Measurements from ENCODE around the gene POU3F1. TPM values are rescaled to one million over a fixed set of nuclear protein-coding genes. Genes with fewer than 3 reads are reported as not detected.

The POU3F1 gene
- total RNA-seq, 4 donors from 2014 or later, result not detected

DNA sequence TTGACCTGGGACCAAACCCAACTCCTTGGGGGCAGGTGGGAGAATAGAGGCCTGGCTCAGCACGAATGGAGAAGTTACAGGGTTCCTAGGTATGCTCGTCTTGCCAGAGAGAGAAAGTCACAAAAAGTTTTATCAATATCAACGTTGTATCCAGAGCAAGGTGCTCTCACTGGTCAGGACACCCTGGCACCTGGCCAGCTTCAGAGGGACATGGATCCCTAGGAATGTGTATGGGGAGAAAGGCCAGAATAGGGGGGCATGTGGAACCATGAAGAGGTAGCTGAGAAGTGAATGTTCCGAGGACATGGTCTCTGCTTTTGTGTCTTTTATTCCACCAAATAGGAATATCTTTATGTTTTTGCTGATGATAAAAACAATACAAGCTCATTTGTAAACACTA is 9.4 kb upstream of the POU3F1 start:
- Histone ChIP-seq H3K27me3 (no peaks in the 10 kb centered on the region), H3K4me1 (no peaks in the 10 kb centered on the region), H3K9me3 (no peaks in the 10 kb centered on the region), H3K36me3 (no peaks in the 10 kb centered on the region), H3K27ac (no peak overlapping the region), H3K4me3 (replicated peaks in 1 of 3) (no peak overlapping the region)
- intact Hi-C loops (cut with DNase I), result no loop called here
- TF ChIP-seq, protein P1, sequence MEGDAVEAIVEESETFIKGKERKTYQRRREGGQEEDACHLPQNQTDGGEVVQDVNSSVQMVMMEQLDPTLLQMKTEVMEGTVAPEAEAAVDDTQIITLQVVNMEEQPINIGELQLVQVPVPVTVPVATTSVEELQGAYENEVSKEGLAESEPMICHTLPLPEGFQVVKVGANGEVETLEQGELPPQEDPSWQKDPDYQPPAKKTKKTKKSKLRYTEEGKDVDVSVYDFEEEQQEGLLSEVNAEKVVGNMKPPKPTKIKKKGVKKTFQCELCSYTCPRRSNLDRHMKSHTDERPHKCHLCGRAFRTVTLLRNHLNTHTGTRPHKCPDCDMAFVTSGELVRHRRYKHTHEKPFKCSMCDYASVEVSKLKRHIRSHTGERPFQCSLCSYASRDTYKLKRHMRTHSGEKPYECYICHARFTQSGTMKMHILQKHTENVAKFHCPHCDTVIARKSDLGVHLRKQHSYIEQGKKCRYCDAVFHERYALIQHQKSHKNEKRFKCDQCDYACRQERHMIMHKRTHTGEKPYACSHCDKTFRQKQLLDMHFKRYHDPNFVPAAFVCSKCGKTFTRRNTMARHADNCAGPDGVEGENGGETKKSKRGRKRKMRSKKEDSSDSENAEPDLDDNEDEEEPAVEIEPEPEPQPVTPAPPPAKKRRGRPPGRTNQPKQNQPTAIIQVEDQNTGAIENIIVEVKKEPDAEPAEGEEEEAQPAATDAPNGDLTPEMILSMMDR (IDR thresholded peaks at IDR 0.05), result no peak
- TF ChIP-seq POLR2A (IDR thresholded peaks at IDR 0.05), result no peak
- WGBS, 2 donors, result 67 to 69% methylated on average over 4 of the region's 4 CpGs
- DNase-seq, result no peak

DNA sequence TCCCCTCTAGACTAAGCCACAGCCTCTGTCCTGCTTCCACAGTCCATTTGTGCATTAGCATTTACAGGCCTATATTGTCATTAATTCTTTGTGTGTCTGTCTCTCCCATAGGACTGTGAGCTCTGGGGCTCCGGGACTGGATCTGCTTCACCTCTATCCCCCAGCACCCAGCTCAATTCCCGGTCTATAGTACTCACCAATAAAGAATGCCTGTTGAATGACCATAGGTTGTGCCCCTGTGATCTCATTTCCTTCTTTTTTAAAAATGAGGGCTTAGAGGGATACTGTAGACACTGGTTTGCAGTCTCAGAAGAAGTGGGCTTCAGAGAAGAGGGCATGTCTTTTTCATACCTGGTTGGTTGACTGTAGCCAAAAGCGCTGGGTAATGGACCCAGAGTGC is 8.8 kb upstream of the POU3F1 start:
- H3K27ac ChIP-seq, result no peak overlapping the region
- no peaks in the 10 kb centered on the region for H3K36me3 ChIP-seq
- peaks cover 0 to 5% of the 10 kb centered on the region in 2 donors for H3K4me1 ChIP-seq
- no peak for TF ChIP-seq POLR2A (IDR thresholded peaks at IDR 0.05)
- TF ChIP-seq, protein P1 (IDR thresholded peaks at IDR 0.05), result no peak
- WGBS, 2 donors, result 80 to 96% methylated on average over 3 of the region's 3 CpGs
- H3K27me3 ChIP-seq, result no peaks in the 10 kb centered on the region
- DNase-seq, result no peak
- intact Hi-C loops (cut with DNase I), result no loop called here
- H3K9me3 ChIP-seq, result no peaks in the 10 kb centered on the region
- H3K4me3 ChIP-seq (replicated peaks in 1 of 3), result no peak overlapping the region

DNA sequence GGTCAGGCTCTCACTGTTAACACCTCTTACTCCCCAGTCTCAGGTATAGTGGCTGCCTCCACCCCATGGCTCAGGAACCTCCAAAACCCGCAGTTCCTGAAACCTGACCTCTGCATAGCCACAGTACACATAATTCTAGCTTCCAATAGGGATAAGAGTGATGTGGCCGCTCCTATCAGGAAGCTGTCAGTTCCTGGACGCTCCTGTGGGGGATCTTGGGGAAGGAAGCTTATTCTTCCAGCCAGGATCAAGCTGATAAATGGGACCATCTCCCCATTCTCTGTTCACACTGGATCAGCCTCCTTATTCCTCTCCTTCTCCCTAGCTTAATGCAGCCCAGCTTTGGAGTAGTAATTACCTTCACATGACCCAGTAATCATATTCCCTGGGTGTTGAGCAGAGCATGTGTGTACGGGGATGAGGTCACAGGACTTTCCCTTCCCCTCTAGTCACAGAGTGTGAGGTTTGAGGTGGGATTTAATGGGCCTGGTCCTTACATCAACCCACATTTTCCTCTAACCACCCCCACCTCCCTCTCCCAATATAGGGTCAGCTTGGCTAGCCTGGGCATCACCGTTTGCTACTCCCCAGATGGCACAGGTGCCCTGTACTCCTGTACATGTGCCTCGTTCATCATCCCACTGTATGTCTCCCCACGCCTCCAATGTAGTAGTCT is 7.0 kb upstream of the POU3F1 start:
- Histone ChIP-seq H3K27me3 (no peaks in the 10 kb centered on the region), H3K9me3 (no peaks in the 10 kb centered on the region), H3K4me1 (peaks cover 0 to 7% of the 10 kb centered on the region in 2 donors), H3K27ac (no peak overlapping the region), H3K36me3 (no peaks in the 10 kb centered on the region), H3K4me3 (replicated peaks in 1 of 3) (no peak overlapping the region)
- intact Hi-C loops (cut with DNase I), result no loop called here
- 81 to 86% methylated on average over 7 of the region's 7 CpGs for WGBS, 2 donors
- TF ChIP-seq POLR2A (IDR thresholded peaks at IDR 0.05), result no peak
- TF ChIP-seq, protein P1 (IDR thresholded peaks at IDR 0.05), result no peak
- DNase-seq, result no peak

DNA sequence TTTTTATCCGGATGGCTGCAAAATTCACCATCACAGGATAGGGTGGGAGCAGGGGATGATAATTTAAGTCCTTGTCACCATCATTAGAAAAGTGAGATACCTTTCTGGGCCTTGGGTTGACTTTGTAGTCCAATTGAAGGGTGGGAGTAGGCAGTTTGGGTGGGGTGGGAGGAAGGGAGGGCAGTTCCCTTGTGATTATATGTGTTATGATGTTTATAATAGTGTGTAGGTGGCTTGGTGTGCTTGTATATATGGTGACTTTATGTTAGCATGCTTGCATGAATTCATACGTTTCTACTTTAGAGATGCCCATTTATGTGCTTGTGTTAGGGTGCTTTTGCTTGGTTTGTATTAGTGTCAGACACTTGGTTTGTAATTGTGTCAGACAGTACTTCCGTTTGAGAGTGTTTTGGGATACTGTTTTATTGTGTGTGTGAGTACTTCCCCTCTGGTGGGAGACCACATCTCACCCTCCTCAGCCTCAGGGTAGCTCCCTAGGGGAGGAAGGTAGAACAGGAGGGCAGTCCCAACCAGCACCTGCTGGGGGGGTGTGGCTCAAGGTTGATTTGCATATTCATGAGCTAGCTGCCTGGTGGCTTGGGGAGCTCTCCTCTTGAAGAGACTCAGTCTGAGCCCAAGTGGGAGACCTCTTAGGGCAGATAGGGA is 6.3 kb upstream of the POU3F1 start:
- no peak for DNase-seq
- 66 to 82% methylated on average over 3 of the region's 3 CpGs for WGBS, 2 donors
- no peaks in the 10 kb centered on the region for H3K36me3 ChIP-seq
- H3K4me1 ChIP-seq, result peaks cover 0 to 7% of the 10 kb centered on the region in 2 donors
- no peak overlapping the region for H3K4me3 ChIP-seq (replicated peaks in 1 of 3)
- no peaks in the 10 kb centered on the region for H3K27me3 ChIP-seq
- intact Hi-C loops (cut with DNase I), result no loop called here
- TF ChIP-seq, protein P1 (IDR thresholded peaks at IDR 0.05), result no peak
- TF ChIP-seq POLR2A (IDR thresholded peaks at IDR 0.05), result no peak
- H3K27ac ChIP-seq, result no peak overlapping the region
- no peaks in the 10 kb centered on the region for H3K9me3 ChIP-seq

DNA sequence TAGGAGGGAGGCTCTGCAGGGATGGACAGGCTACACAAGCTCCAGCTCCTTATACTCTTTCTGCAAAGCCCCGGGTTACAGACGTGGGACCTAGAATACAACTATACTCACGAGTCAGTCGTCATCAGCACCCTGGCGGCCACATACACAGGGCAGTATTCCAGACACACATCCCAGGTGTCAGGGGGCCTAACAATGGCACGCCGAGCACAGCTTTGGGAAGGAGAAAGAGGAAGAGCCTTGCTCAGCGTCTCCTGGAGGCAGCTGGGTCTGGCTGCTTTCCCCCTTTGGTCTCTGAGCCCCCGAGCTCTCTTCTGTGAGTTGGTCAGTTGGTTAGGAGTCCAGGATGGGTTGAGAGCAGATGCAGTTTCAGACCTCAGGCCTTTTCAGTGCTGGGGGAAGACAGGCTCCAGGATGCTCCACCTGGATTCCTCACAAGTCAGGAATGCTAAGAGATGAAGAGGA is 4.5 kb upstream of the POU3F1 start:
- Histone ChIP-seq H3K4me3 (replicated peaks in 1 of 3) (no peak overlapping the region), H3K9me3 (no peaks in the 10 kb centered on the region), H3K36me3 (no peaks in the 10 kb centered on the region), H3K4me1 (peaks cover 0 to 13% of the 10 kb centered on the region in 2 donors), H3K27me3 (no peaks in the 10 kb centered on the region), H3K27ac (no peak overlapping the region)
- 36 to 42% methylated on average over 5 to 9 of the region's 9 CpGs for WGBS, 2 donors
- intact Hi-C loops (cut with DNase I), result no loop called here
- no peak for DNase-seq
- no peak for TF ChIP-seq POLR2A (IDR thresholded peaks at IDR 0.05)
- TF ChIP-seq, protein P1 (IDR thresholded peaks at IDR 0.05), result no peak

All from thyroid gland (tissue), 4 donors.